Ovary (tissue), 3 donors: Measurements from ENCODE around the gene APH1A.

ENCODE experiments used
- CTCF ChIP-seq, 3 donors: fragments of 450-650 bp in 2 of 3; fragments of 200-600 bp in 1 of 3; IDR thresholded peaks; one replicate each; pipeline versions ENCODE4 v1.5.1 to v1.8.0; 2016 to 2022; ENCODE audit warnings: antibody characterized with exemption in 3 of 3, mild to moderate bottlenecking in 1 of 3
- EP300 ChIP-seq: sonication (generic); formaldehyde crosslinking; IDR thresholded peaks from one replicate; pipeline ENCODE4 v1.6.1; 2017; ENCODE audit warnings: antibody characterized with exemption
- POLR2A ChIP-seq: fragments of 450-650 bp; IDR thresholded peaks from one replicate; pipeline ENCODE4 v1.6.1; 2017; ENCODE audit warnings: antibody characterized with exemption, mild to moderate bottlenecking, moderate library complexity
- donor health status: DM: no; HTN: no; CAD: no.

GRCh38 chr1:150243003-150243402 lies 25.8 kb downstream of the APH1A start:
- TF ChIP-seq POLR2A (no peak), EP300 (no peak), CTCF (IDR thresholded peaks at IDR 0.05) (no peak)
